ENCODE measurements around the gene SOD2. TPM values are rescaled to one million over a fixed set of nuclear protein-coding genes. Genes with fewer than 3 reads are reported as not detected.

SOD2 gene
- total RNA-seq, 1 experiment from 2014 or later: 80.5 TPM

DNA sequence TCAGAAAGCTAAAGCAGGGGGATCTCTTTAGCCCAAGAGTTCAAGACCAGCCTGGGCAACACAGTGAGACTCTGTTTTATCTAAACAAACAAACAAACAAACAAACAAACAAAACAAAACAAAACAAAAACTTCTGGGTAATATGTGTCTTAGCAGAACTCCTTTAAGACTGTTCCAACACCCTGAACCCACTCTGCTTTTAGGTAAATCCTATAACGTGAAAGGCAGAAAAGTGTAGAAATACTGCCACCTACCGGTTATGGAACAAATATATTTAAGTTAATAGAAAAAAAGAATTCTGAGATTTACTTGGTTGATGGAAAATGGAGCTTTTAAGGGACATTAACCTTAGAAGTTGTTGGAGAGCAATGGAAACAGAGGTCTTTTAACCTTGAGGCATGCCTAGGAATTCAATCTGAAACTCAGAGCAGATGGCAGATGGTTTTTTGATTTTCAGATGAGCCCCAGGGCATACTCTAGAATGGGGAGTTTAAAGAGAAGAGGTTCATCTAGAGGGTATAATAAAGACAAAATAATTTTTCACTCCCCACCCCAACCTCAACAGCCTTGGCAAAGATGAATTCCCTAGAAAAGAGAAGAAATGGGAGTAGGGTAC is 38.5 kb downstream of the SOD2 start:
- H3K9me3 ChIP-seq (ENCODE audit: control insufficient read depth, low read depth, low read length): no peaks in the 10 kb centered on the region
- Mint-ChIP-seq H3K27me3 (ENCODE audit: low read depth) (no peaks in the 10 kb centered on the region; the same call in 1 of the 2 replicates), H3K36me3 (ENCODE audit: insufficient read depth in 1 of 3, low read depth in 3 of 3) (peaks cover 8 to 10% (median 8%) of the 10 kb centered on the region in 3 experiments; a peak in 6 of 7 replicates), H3K9me3 (peaks cover 11 to 20% of the 10 kb centered on the region in 2 experiments), H3K4me1 (peaks cover 17 to 18% of the 10 kb centered on the region in 2 experiments), H3K27ac (peak overlapping the region in 1 of 3 experiments; percentile 0; a peak in 1 of 7 replicates), H3K4me3 (no peak overlapping the region)
- H3K4me1 ChIP-seq (ENCODE audit: insufficient read depth, low read length): no peaks in the 10 kb centered on the region
- no peak overlapping the region for H2AFZ ChIP-seq (ENCODE audit: low read length)
- no peak overlapping the region for H2BK120ac ChIP-seq (ENCODE audit: low read depth, low read length, poor library complexity, severe bottlenecking)
- no peak overlapping the region for H2BK5ac ChIP-seq (ENCODE audit: insufficient read length, low read length)
- no peaks in the 10 kb centered on the region for H3K79me1 ChIP-seq (ENCODE audit: insufficient read depth, low read depth, low read length, poor library complexity, severe bottlenecking)
- H4K91ac ChIP-seq (ENCODE audit: insufficient read length, low read depth, low read length): no peak overlapping the region
- H4K20me1 ChIP-seq (ENCODE audit: control insufficient read depth, insufficient read depth, insufficient read length): no peaks in the 10 kb centered on the region
- no peak for DNase-seq
- no peak overlapping the region for H4K5ac ChIP-seq (ENCODE audit: insufficient read length, low read depth, low read length)
- TF ChIP-seq, protein P1, sequence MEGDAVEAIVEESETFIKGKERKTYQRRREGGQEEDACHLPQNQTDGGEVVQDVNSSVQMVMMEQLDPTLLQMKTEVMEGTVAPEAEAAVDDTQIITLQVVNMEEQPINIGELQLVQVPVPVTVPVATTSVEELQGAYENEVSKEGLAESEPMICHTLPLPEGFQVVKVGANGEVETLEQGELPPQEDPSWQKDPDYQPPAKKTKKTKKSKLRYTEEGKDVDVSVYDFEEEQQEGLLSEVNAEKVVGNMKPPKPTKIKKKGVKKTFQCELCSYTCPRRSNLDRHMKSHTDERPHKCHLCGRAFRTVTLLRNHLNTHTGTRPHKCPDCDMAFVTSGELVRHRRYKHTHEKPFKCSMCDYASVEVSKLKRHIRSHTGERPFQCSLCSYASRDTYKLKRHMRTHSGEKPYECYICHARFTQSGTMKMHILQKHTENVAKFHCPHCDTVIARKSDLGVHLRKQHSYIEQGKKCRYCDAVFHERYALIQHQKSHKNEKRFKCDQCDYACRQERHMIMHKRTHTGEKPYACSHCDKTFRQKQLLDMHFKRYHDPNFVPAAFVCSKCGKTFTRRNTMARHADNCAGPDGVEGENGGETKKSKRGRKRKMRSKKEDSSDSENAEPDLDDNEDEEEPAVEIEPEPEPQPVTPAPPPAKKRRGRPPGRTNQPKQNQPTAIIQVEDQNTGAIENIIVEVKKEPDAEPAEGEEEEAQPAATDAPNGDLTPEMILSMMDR (conservative IDR thresholded peaks at IDR 0.05): peak; percentile 82
- H3K27ac ChIP-seq (ENCODE audit: insufficient read length, low read depth, low read length): no peak overlapping the region
- no peak overlapping the region for H3K23ac ChIP-seq (ENCODE audit: insufficient read length, low read depth, low read length)
- no peak overlapping the region for H2BK20ac ChIP-seq (ENCODE audit: low read depth, low read length, poor library complexity, severe bottlenecking)
- no peak overlapping the region for H3K4me2 ChIP-seq (ENCODE audit: insufficient read depth, insufficient read length, low read length)
- H3K56ac ChIP-seq (ENCODE audit: insufficient read length, low read depth, low read length): no peak overlapping the region
- H3K4ac ChIP-seq (ENCODE audit: low read depth, low read length): no peak overlapping the region
- WGBS (ENCODE audit: extremely low coverage, insufficient read length, low lambda C conversion rate): no CpG with 5 or more reads among the region's 2 CpGs
- no peak overlapping the region for H3T11ph ChIP-seq (ENCODE audit: low read length)
- no peak overlapping the region for H3K9ac ChIP-seq (ENCODE audit: extremely low read depth, insufficient read length, low read length)
- H2AK5ac ChIP-seq (ENCODE audit: insufficient read length, low read length): no peak overlapping the region
- no peak overlapping the region for H2BK15ac ChIP-seq (ENCODE audit: low read depth, low read length)
- no peaks in the 10 kb centered on the region for H3K79me2 ChIP-seq (ENCODE audit: insufficient read depth, low read length)
- H2BK12ac ChIP-seq (ENCODE audit: insufficient read length, low read depth, low read length): no peak overlapping the region
- no peak overlapping the region for H3K14ac ChIP-seq (ENCODE audit: insufficient read depth, low read length)
- no peak overlapping the region for H3K18ac ChIP-seq (ENCODE audit: insufficient read length, low read depth, low read length)
- H3K23me2 ChIP-seq (ENCODE audit: insufficient read length, low read depth, low read length, poor library complexity, severe bottlenecking): no peaks in the 10 kb centered on the region
- no peaks in the 10 kb centered on the region for H3K27me3 ChIP-seq (ENCODE audit: insufficient read depth, low read length)
- no peak overlapping the region for H4K8ac ChIP-seq (replicated peaks; ENCODE audit: insufficient read length, low read depth, low read length)

All from H9 (cell line).